DOHH2 (cell line): ENCODE results near the gene CRYM.
"Not testable (repeated sequence)": the region's sequence is repeated elsewhere in the genome, so short reads cannot be mapped to it uniquely, and the experiment has no call there.

Source experiments
- CTCF ChIP-seq: fragments of 200-600 bp; sonication (generic); IDR thresholded peaks from one replicate; pipeline ENCODE4 v1.5.1; 2014; ENCODE audit warnings: antibody characterized with exemption, mild to moderate bottlenecking, low read depth, low read length; ENCODE audit not compliant: poor library complexity, severe bottlenecking
- EZH2phosphoT487 ChIP-seq: fragments of 200-600 bp; sonication (generic); IDR thresholded peaks from 2 replicates; pipeline ENCODE4 v1.6.1; 2017; ENCODE audit warnings: borderline replicate concordance, mild to moderate bottlenecking, antibody characterized with exemption, low read length, moderate library complexity, mixed read lengths

- TF ChIP-seq CTCF, EZH2phosphoT487: not testable (repeated sequence)
Observed at GRCh38 chr16:21322251-21322650, 44.2 kb upstream of the CRYM start.
